GM10266 (cell line): ENCODE results near the gene BTBD16.

Source experiments
- DNase-seq: peaks from one replicate; pipeline ENCODE4 v3.0.0; 2012; ENCODE audit errors: extremely low spot score
- TF ChIP-seq, protein P1 (sequence below): IDR thresholded peaks from 2 replicates; pipeline ENCODE4 v1.5.1; 2012; ENCODE audit warnings: mild to moderate bottlenecking, low read depth; ENCODE audit not compliant: control insufficient read depth, insufficient read depth; ENCODE audit errors: missing control alignments

BTBD16 gene

GRCh38 chr10:122307669-122308416 is 36.7 kb downstream of the BTBD16 start:
- TF ChIP-seq, protein P1, sequence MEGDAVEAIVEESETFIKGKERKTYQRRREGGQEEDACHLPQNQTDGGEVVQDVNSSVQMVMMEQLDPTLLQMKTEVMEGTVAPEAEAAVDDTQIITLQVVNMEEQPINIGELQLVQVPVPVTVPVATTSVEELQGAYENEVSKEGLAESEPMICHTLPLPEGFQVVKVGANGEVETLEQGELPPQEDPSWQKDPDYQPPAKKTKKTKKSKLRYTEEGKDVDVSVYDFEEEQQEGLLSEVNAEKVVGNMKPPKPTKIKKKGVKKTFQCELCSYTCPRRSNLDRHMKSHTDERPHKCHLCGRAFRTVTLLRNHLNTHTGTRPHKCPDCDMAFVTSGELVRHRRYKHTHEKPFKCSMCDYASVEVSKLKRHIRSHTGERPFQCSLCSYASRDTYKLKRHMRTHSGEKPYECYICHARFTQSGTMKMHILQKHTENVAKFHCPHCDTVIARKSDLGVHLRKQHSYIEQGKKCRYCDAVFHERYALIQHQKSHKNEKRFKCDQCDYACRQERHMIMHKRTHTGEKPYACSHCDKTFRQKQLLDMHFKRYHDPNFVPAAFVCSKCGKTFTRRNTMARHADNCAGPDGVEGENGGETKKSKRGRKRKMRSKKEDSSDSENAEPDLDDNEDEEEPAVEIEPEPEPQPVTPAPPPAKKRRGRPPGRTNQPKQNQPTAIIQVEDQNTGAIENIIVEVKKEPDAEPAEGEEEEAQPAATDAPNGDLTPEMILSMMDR = no peak

DNA sequence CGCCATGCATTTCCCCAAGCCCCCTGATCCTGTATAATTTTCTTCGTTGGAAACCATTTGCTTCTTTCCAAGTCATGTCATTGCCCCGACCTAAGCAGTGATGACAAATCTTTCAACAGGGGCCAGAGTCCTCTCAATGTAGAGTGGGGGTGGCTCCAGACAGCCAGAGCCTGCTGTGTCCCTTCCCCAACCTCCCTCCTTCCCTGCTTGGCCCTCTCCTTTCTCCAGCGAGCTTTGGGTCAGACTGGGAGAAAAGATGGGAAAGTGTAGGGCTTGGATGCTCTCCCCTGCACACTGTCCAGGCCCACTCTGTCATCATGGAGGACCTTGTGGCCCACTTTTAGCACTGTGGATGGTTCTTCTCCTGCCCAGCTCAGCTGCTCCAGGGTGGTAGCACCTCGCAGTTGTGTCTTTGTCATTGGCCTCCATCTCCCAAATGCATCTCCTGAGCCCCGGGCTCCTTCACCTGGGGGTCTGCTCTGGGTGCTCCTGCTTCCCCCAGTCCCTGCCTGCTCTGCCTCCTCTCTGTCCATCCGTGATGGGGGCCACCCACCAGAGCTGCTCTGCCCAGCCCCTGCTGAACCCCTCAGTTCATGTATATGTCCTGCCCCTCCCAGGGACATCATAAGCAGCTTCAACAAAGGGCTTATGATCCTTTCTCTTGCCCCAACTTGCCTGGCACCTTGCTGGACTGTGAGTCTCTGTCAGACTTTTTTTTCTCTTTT is 37.5 kb downstream of the BTBD16 start:
- DNase-seq = no peak
- TF ChIP-seq, protein P1 = no peak

More at GRCh38 chr10:122307669-122308416, 36.7 kb downstream of the BTBD16 start:
- DNase-seq = peak; percentile 24

DNA sequence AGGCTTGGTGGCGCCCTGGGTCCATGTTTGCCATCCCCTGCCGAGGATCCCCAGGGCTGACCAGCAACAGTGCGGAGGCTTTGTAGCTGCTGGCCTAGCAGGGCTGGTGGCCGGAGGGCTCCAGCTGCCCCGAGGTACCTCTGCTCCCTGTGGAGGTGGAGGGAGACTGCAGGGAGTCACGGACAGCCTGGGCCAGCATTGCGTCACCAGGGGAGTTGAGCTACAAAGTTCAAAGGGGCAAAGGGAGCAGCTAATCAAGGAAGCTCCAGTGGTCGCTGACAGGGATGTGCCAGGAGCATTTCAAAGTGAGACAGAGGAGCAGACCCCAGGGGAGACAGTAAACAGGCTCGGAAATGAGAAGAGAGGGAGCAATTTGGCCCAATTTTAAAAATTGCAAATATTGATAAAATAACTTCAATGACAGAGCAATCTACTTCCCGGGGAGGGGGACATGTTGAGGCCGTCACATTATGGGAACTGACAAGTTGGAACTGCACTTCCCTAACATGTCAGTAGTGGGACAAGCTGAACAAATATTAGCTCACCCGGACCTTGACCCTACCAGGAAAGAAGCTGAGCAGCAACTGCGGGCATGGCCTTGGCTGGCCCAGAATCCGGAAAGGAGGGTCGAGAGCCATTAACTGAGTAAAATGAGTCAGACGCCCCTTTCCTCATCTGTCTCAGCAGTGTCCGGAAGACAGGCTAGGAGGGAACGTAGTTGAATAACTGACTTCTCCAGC is 39.4 kb downstream of the BTBD16 start:
- TF ChIP-seq, protein P1 = no peak
- no peak for DNase-seq

GRCh38 chr10:122311051-122311410 is 39.9 kb downstream of the BTBD16 start:
- TF ChIP-seq, protein P1 = no peak
- no peak for DNase-seq

DNA sequence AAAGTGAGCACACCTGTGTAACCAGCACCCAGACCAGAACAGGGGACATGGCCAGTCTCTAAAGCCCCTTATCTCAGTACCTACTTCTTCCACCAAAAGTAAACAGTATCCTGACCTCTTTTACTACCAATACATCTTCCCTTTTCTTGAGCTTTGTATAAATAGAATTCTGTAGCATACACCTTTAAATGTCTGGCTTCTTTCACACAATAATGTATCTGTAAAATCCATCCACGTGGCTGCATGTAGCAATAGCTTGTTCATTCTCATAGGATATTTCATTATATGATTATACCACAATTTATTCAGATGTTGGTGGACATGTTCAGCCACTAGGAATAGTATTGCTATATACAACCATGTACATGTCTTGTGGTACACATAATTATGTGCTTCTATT is 40.6 kb downstream of the BTBD16 start:
- TF ChIP-seq, protein P1 = no peak
- no peak for DNase-seq

DNA sequence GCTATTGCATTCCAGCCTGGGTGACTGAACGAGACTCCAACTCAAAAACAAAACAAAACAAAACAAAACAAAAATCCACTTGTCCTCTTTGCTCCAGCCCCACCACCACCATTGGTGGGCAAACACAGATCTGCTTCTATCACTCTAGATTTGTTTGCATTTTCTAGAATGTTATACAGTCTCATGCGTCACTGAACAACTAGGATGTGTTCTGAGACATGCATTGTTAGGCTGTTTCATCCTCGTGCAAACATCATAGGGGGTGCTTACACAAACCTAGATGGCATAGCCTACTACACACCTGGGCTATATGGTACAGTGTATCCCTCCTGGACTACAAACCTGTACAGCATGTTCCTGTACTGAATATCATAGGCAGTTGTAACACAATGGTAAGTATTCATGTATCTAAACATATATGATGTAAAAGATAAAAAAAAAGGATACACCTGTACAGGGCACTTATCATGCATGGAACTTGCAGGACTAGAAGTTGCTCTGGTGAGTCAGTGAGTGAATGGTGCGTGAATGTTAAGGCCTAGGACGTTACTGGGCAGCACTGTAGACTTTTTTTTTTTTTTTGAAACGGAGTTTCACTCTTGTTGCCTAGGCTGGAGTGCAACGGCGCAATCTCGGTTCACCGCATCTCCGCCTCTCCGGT is 45.3 kb downstream of the BTBD16 start:
- TF ChIP-seq, protein P1 = no peak
- no peak for DNase-seq
